Endothelial cell (in vitro differentiated cells): ENCODE measurements around the gene SLC25A41. TPM values are rescaled to one million over a fixed set of nuclear protein-coding genes. Genes with fewer than 3 reads are reported as not detected.

Experiments
- DNase-seq: peaks from one replicate; pipeline ENCODE4 v3.0.0; 2021; ENCODE audit warnings: low spot score
- H3K27ac Mint-ChIP-seq: one replicate; pipeline ENCODE4 v1.8.0; 2021; ENCODE audit warnings: mixed read lengths, inconsistent platforms; ENCODE audit not compliant: unreplicated experiment
- H3K27me3 Mint-ChIP-seq: one replicate; pipeline ENCODE4 v1.8.0; 2021; ENCODE audit warnings: mild to moderate bottlenecking, moderate library complexity, mixed read lengths, inconsistent platforms; ENCODE audit not compliant: unreplicated experiment
- H3K36me3 Mint-ChIP-seq: one replicate; pipeline ENCODE4 v1.8.0; 2021; ENCODE audit warnings: mild to moderate bottlenecking, low read depth, mixed read lengths, inconsistent platforms; ENCODE audit not compliant: unreplicated experiment
- H3K4me1 Mint-ChIP-seq: one replicate; pipeline ENCODE4 v1.8.0; 2021; ENCODE audit warnings: mild to moderate bottlenecking, mixed read lengths, inconsistent platforms; ENCODE audit not compliant: unreplicated experiment
- H3K4me3 Mint-ChIP-seq: one replicate; pipeline ENCODE4 v1.8.0; 2021; ENCODE audit warnings: mild to moderate bottlenecking, mixed read lengths, inconsistent platforms; ENCODE audit not compliant: unreplicated experiment
- H3K9me3 Mint-ChIP-seq: one replicate; pipeline ENCODE4 v1.8.0; 2021; ENCODE audit warnings: mixed read lengths, inconsistent platforms; ENCODE audit not compliant: unreplicated experiment
- CTCF ChIP-seq: fragments of 200-600 bp; sonication (generic); IDR thresholded peaks from one replicate; pipeline ENCODE4 v1.5.0; 2021; ENCODE audit warnings: antibody characterized with exemption; ENCODE audit not compliant: unreplicated experiment
- total RNA-seq: library from RNA; stranded (reverse); fragmentation: NEBNext Ultra II Directional; extraction: Animal tissue kit (Norgen Biotek cat#: 25700); gene quantifications from one replicate; pipeline ENCODE4 v1.2.1, GENCODE V29; 2021; ENCODE audit not compliant: unreplicated experiment

The SLC25A41 gene
- total RNA-seq, 1 donor from 2014 or later = 0.23 TPM

GRCh38 chr19:6467384-6467783 lies 33.8 kb upstream of the SLC25A41 start:
- Mint-ChIP-seq H3K27ac (no peak overlapping the region), H3K4me3 (no peak overlapping the region), H3K36me3 (no peaks in the 10 kb centered on the region), H3K4me1 (no peaks in the 10 kb centered on the region), H3K27me3 (peaks cover 12% of the 10 kb centered on the region), H3K9me3 (no peaks in the 10 kb centered on the region)
- no peak for DNase-seq
- TF ChIP-seq CTCF = no peak

- Mint-ChIP-seq H3K4me3 (no peak overlapping the region), H3K27me3 (peaks cover 12% of the 10 kb centered on the region), H3K9me3 (no peaks in the 10 kb centered on the region), H3K36me3 (no peaks in the 10 kb centered on the region), H3K4me1 (no peaks in the 10 kb centered on the region), H3K27ac (no peak overlapping the region)
- no peak for TF ChIP-seq CTCF
- no peak for DNase-seq
Measured at GRCh38 chr19:6466526-6467248, 33.1 kb upstream of the SLC25A41 start.

- Mint-ChIP-seq H3K4me1 (no peaks in the 10 kb centered on the region), H3K27ac (no peak overlapping the region), H3K27me3 (peaks cover 12% of the 10 kb centered on the region), H3K36me3 (no peaks in the 10 kb centered on the region), H3K9me3 (no peaks in the 10 kb centered on the region), H3K4me3 (no peak overlapping the region)
- no peak for TF ChIP-seq CTCF
- no peak for DNase-seq
Measured at GRCh38 chr19:6465663-6466062, 32.1 kb upstream of the SLC25A41 start.

GRCh38 chr19:6465006-6465405 lies 31.4 kb upstream of the SLC25A41 start:
- Mint-ChIP-seq H3K4me1 (peaks cover 2% of the 10 kb centered on the region), H3K9me3 (no peaks in the 10 kb centered on the region), H3K27me3 (peaks cover 12% of the 10 kb centered on the region), H3K36me3 (no peaks in the 10 kb centered on the region), H3K4me3 (no peak overlapping the region), H3K27ac (no peak overlapping the region)
- no peak for TF ChIP-seq CTCF
- DNase-seq = no peak

GRCh38 chr19:6464070-6464873 lies 30.7 kb upstream of the SLC25A41 start, which contains the start of gene CRB3:
Gene CRB3, plus strand, starts transcription at chr19:6464271. Its CDS starts 431 bp downstream, at chr19:6464702.
- Mint-ChIP-seq H3K9me3 (no peaks in the 10 kb centered on the region), H3K4me3 (no peak within 1 kb of the TSS), H3K27ac (no peak within 1 kb of the TSS), H3K4me1 (peaks cover 3% of the 10 kb centered on the region), H3K36me3 (no peaks in the 10 kb centered on the region), H3K27me3 (peaks cover 12% of the 10 kb centered on the region)
- TF ChIP-seq CTCF = no peak
- DNase-seq = no peak
